Retinal pigment epithelial cell (primary cell): ENCODE results near the gene RASD2.
"Not testable (repeated sequence)": the region's sequence is repeated elsewhere in the genome, so short reads cannot be mapped to it uniquely, and the experiment has no call there.

ENCODE experiments used
- DNase-seq: peaks from one replicate; pipeline ENCODE4 v3.0.0-alpha.2; 2010; ENCODE audit warnings: low read depth
- H3K4me3 ChIP-seq: 2 replicates; pipeline ENCODE4 v1.5.1; 2011; ENCODE audit warnings: mild to moderate bottlenecking, low read length, control low read depth, moderate library complexity
- CTCF ChIP-seq: conservative IDR thresholded peaks from 2 replicates; pipeline ENCODE4 v1.5.1; 2011; ENCODE audit warnings: low read depth, low read length, control low read depth, inconsistent platforms

The RASD2 gene

DNA sequence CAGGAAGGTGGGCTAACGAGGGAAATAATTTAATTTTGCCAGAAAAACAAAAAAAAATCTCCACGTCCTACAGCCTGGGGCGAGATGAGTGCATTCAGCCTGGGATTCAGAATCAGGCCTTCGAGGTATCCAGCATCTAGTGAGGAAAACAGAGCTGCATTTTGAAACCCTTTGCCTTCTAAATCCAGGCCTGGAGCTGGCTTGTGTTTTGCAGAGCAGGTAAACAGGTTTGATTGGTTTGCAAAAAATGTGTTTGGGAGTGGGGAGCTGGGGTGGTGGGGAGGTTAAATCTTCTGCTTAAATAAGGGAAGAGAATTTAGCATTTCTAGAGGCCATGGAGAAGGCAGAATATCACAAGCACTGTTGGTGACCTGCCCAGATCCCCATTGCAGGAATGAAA lies 29.7 kb upstream of the RASD2 start:
- no peak for TF ChIP-seq CTCF
- H3K4me3 ChIP-seq: no peak overlapping the region
- DNase-seq: no peak

GRCh38 chr22:35514366-35514765 lies 26.3 kb upstream of the RASD2 start:
- H3K4me3 ChIP-seq: no peak overlapping the region
- DNase-seq: no peak
- no peak for TF ChIP-seq CTCF

DNA sequence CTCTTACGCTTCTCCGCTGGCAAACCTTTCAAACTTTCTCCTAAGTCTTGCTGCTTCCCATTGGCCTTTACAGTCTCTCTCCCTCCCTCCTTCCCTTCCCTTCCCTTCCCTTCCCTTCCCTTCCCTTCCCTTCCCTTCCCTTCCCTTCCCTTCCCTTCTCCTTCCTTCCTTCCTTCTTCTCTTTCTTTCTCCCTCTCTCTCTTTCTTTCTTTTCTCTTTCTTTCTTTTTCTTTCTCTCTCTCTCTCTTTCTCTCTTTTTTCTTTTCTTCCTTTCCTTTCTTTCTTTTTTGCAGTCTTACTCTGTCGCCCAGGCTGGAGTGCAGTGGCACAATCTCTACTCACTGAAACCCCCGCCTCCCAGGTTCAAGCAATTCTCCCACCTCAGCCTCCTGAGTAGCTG lies 24.7 kb upstream of the RASD2 start:
- not testable (repeated sequence) for DNase-seq, H3K4me3 ChIP-seq

DNA sequence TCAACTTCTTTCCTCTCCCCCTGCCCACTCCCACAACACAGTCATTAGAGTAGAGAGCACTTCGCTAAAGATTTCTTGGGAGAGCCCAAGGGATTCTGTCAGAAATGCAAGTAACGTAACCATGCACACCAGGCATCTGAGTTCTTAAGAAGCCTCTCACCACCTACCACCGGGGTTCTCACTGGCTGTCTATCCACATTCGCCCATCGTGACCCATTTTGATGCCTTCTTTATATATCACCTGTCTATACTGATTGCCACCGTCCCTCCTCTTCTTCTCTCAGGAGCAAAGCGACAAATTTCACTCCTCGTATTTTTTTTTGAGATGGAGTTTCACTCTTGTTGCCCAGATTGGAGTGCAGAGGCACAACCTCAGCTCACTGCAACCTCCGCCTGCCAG lies 23.9 kb upstream of the RASD2 start:
- no peak overlapping the region for H3K4me3 ChIP-seq
- DNase-seq: no peak
- no peak for TF ChIP-seq CTCF

GRCh38 chr22:35517207-35517606 lies 23.4 kb upstream of the RASD2 start:
- no peak overlapping the region for H3K4me3 ChIP-seq
- no peak for TF ChIP-seq CTCF
- no peak for DNase-seq

DNA sequence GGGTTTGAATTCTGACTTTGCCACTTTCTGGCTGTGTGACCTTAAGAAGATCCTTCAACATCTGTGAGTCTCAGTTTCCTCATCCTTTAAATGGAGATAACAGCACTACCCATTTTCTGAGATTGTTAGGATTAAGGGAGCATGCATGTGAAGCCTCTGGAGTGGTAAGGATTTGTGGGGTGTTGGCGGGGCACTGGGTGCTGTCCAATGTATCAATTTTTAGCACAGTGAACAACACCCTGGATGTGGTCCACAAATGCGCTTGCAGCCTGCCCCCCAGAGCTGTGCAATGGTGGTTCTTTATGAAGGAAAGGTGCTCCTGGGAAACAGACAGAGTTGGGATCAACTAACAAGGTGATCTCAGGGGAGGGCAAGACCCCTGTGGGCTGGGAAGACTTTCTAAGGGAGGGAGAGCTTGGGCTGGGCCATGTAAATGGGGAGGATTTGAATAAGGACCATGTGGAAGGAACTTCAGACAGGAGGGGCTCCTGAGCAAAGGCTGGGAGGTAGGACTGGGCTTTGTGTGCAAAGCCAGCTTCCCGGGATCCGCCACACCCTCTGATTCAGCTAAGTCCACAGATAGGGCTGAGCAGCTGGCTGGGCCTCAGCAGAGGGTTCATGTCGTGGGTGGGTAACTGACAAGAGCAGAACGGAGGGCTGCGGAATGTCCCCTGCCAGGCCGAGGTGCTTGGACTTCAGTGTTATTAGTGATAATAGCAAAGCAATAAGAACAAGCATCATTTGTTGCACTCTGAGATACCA lies 22.7 kb upstream of the RASD2 start:
- H3K4me3 ChIP-seq: no peak overlapping the region
- TF ChIP-seq CTCF: no peak

DNA sequence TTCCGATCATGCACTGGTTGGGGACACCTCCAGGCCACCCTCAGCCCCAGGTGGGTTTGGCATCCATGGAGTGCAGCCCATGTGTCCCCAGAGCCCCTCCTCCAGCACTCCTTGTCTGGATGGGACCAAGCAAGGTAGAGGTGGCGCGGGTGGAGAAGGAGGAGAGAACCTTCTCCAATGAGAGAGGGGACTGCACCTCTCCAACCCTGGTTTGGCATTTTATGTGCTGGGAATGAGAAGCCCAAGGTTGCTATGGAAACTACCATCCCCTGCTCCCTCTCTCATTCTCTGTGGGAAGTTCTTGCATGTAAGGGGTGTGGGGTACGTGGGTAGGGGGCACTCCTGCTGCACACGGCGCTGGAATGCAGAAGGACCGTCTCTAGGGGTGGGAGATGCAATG lies 21.8 kb upstream of the RASD2 start:
- TF ChIP-seq CTCF: no peak
- H3K4me3 ChIP-seq: no peak overlapping the region
- DNase-seq: no peak

More for the DNA sequence above, 22.7 kb upstream of the RASD2 start:
- DNase-seq: no peak
